Neural crest cell (in vitro differentiated cells): ENCODE results near the gene C10orf143. TPM values are rescaled to one million over a fixed set of nuclear protein-coding genes. Genes with fewer than 3 reads are reported as not detected.

Experiments
- DNase-seq: peaks from one replicate; pipeline ENCODE4 v3.0.0; 2021; ENCODE audit warnings: low read depth, mixed read lengths, low spot score
- H3K27ac Mint-ChIP-seq: one replicate; pipeline ENCODE4 v1.8.0; 2021; ENCODE audit warnings: mild to moderate bottlenecking, mixed read lengths; ENCODE audit not compliant: unreplicated experiment
- H3K27me3 Mint-ChIP-seq: 2 replicates; pipeline ENCODE4 v1.8.0; 2021; ENCODE audit warnings: low read depth, mild to moderate bottlenecking, mixed read lengths
- H3K36me3 Mint-ChIP-seq: 2 replicates; pipeline ENCODE4 v1.8.0; 2021; ENCODE audit warnings: low read depth, mild to moderate bottlenecking, mixed read lengths
- H3K4me1 Mint-ChIP-seq: 2 replicates; pipeline ENCODE4 v1.8.0; 2021; ENCODE audit warnings: mixed read lengths
- H3K4me3 Mint-ChIP-seq: one replicate; pipeline ENCODE4 v1.8.0; 2021; ENCODE audit warnings: mild to moderate bottlenecking, mixed read lengths
- H3K9me3 Mint-ChIP-seq: 2 replicates; pipeline ENCODE4 v1.8.0; 2021; ENCODE audit warnings: mixed read lengths
- CTCF ChIP-seq: fragments of 200-600 bp; sonication (generic); conservative IDR thresholded peaks from 2 replicates; pipeline ENCODE4 v1.5.0; 2021; ENCODE audit warnings: antibody characterized with exemption, mild to moderate bottlenecking
- total RNA-seq: library from RNA; stranded (reverse); gene quantifications from 2 replicates; pipeline ENCODE4 v1.2.1, GENCODE V29; 2021

The C10orf143 gene
- total RNA-seq, 1 donor from 2014 or later = 2.7 TPM

GRCh38 chr10:130016993-130017630, 93.5 kb downstream of the C10orf143 start:
- no peak for DNase-seq
- H3K27me3 Mint-ChIP-seq = peaks cover 2% of the 10 kb centered on the region
- no peaks in the 10 kb centered on the region for H3K36me3 Mint-ChIP-seq
- TF ChIP-seq CTCF = no peak
- no peaks in the 10 kb centered on the region for H3K9me3 Mint-ChIP-seq
- no peak overlapping the region for H3K4me3 Mint-ChIP-seq
- H3K27ac Mint-ChIP-seq = no peak overlapping the region
- H3K4me1 Mint-ChIP-seq = peaks cover 11% of the 10 kb centered on the region

- H3K27ac Mint-ChIP-seq = no peak overlapping the region
- DNase-seq = no peak
- no peak overlapping the region for H3K4me3 Mint-ChIP-seq
- TF ChIP-seq CTCF = no peak
- no peaks in the 10 kb centered on the region for H3K36me3 Mint-ChIP-seq
- H3K27me3 Mint-ChIP-seq = peaks cover 2% of the 10 kb centered on the region
- H3K4me1 Mint-ChIP-seq = peaks cover 15% of the 10 kb centered on the region
- H3K9me3 Mint-ChIP-seq = no peaks in the 10 kb centered on the region
These were observed 94.5 kb downstream of the C10orf143 start for GRCh38 chr10:130016095-130016494.

GRCh38 chr10:130015075-130015695, 95.4 kb downstream of the C10orf143 start:
- H3K36me3 Mint-ChIP-seq = no peaks in the 10 kb centered on the region
- DNase-seq = no peak
- H3K27ac Mint-ChIP-seq = no peak overlapping the region
- no peak for TF ChIP-seq CTCF
- no peak overlapping the region for H3K4me3 Mint-ChIP-seq
- no peaks in the 10 kb centered on the region for H3K9me3 Mint-ChIP-seq
- H3K4me1 Mint-ChIP-seq = peaks cover 15% of the 10 kb centered on the region
- H3K27me3 Mint-ChIP-seq = peaks cover 2% of the 10 kb centered on the region

- H3K9me3 Mint-ChIP-seq = no peaks in the 10 kb centered on the region
- no peak for TF ChIP-seq CTCF
- no peak for DNase-seq
- peaks cover 2% of the 10 kb centered on the region for H3K27me3 Mint-ChIP-seq
- H3K27ac Mint-ChIP-seq = no peak overlapping the region
- H3K4me1 Mint-ChIP-seq = peaks cover 15% of the 10 kb centered on the region
- H3K36me3 Mint-ChIP-seq = no peaks in the 10 kb centered on the region
- no peak overlapping the region for H3K4me3 Mint-ChIP-seq
These were observed 96.2 kb downstream of the C10orf143 start for GRCh38 chr10:130014263-130015074.

Other genes starting within 250 kb of the C10orf143 start
- gene EBF3, start 146.6 kb downstream of the C10orf143 start, total RNA-seq = 11.2 and 11.6 TPM in 2 replicates
- gene GLRX3, start 25.6 kb upstream of the C10orf143 start, total RNA-seq = 121 and 124 TPM in 2 replicates